HG03097 (cell line): ENCODE data around the gene DES.
"Not testable (repeated sequence)": the region's sequence is repeated elsewhere in the genome, so short reads cannot be mapped to it uniquely, and the experiment has no call there.

Source experiments
- ATAC-seq: cut with Tn5 transposase; IDR thresholded peaks from one replicate; pipeline ENCODE4 v1.9.1; 2021; ENCODE audit not compliant: unreplicated experiment, low FRiP score

Gene DES

DNA sequence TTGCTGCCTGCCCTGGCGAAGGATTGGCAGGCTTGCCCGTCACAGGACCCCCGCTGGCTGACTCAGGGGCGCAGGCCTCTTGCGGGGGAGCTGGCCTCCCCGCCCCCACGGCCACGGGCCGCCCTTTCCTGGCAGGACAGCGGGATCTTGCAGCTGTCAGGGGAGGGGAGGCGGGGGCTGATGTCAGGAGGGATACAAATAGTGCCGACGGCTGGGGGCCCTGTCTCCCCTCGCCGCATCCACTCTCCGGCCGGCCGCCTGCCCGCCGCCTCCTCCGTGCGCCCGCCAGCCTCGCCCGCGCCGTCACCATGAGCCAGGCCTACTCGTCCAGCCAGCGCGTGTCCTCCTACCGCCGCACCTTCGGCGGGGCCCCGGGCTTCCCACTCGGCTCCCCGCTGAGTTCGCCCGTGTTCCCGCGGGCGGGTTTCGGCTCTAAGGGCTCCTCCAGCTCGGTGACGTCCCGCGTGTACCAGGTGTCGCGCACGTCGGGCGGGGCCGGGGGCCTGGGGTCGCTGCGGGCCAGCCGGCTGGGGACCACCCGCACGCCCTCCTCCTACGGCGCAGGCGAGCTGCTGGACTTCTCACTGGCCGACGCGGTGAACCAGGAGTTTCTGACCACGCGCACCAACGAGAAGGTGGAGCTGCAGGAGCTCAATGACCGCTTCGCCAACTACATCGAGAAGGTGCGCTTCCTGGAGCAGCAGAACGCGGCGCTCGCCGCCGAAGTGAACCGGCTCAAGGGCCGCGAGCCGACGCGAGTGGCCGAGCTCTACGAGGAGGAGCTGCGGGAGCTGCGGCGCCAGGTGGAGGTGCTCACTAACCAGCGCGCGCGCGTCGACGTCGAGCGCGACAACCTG lies at the start of gene DES:
Gene DES (plus strand): TSS at position 223 of the 857 bp plus-strand sequence. CDS start 86 bp downstream, at position 309.
- no peak for ATAC-seq

DNA sequence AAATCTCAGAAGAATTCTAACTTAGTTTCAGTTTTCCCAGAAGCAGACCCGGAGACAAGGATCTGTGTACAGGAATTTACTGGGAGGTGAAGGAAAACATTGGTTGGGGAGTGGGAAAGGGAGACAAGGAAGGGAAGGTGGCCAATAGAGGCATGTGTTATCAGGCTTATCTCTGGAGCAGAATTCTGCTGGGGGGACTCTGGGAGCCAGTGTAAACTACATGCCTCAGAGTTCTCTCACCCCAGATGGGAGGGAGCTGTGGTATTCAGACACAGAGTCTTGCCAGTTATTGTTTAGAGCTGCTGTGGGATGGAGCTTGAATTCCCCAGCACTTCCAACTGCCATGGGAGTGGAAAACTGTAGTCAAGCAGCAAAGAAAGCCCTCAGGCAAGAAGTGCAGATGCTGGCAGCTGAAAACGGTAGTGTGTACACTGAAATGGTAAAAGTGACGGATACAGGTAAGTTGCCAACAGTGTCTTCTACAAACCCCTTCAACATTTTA lies 49.4 kb upstream of the DES start:
- ATAC-seq: no peak

DNA sequence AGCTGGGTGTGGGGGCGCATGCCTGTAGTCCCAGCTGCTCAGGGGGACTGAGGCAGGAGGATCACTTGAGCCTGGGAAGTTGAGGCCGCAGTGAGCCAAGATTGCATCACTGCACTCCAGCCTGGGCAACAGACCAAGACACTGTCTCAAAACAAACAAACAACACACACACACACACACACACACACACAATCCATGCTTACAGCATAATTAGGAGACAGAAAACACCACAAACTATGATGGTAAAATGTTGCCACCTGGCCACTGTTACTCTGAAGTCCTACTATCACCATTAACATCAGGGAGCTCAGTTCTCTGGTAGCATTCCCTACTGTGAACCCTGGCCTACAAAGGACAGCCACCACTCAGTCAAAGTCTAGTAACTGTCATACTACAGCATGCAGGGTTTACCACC lies 48.7 kb upstream of the DES start:
- ATAC-seq: no peak

DNA sequence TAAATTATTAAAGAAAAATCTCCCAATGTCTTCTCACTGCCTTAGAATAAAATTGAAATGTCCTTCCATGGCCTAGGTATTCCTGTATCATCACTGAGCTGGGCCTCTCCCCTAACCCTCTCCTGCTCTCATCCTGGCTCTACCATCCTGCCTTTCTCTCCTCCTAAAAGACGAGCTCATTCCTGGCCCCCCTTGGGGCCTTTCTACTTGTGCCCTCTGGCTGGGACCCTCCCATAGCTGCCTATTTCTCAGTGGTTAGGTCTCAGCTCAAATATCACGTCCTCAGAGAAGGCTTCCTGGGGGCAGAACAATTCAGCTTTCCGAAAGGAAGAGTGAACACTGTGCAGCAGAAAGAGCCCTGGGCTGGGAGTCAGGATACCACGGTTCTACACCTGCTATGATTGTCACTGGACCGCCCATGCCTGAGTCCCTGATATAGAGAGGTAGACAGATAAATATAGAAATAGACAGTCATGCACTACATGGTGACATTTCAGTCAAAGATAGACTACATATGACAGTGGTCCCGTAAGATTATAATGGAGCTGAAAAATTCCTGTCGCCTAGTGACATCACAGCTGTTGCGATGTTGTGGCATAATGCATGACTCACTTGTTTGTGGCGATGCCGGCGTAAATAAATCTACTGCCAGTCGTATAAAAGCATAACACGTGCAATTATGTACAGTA lies 39.9 kb upstream of the DES start:
- ATAC-seq: no peak

DNA sequence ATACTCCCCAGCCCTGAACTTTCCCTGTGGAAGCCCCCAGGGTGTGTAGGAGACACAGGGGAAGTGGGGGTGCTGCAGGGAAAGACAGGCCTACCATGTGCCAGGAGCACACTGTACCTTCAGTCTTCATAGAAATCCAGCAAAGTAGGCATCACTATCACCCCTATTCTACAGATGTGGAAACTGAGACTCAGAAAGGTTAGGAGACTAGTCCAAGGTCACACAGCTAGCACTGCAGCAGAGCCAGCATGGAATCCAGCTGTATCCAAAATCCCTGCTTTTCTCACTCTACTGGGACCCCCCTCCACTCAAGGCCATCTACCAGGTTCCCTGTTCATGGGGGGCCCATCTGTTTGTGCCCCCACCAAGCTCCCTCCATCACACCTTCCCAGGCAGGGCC lies 37.3 kb upstream of the DES start:
- no peak for ATAC-seq

DNA sequence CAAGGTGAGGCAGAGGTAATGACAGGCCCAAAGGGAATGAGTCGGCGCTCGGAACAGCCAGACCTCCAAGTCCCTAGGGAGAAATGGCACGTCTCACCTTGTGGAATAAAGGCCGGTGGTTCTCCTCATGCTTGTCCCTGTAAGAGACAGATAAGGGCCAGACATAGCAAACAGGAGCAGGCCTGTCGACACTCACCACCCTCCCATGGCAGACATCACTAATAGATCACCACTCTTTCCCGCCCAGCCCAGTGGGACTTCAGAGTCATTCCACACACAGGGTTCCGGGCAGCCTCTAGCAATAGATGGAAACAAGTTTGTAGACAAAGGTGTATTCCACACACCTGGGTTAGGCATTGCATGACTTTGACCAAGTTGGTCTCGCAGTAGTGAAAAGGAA lies 36.7 kb upstream of the DES start:
- ATAC-seq: no peak

DNA sequence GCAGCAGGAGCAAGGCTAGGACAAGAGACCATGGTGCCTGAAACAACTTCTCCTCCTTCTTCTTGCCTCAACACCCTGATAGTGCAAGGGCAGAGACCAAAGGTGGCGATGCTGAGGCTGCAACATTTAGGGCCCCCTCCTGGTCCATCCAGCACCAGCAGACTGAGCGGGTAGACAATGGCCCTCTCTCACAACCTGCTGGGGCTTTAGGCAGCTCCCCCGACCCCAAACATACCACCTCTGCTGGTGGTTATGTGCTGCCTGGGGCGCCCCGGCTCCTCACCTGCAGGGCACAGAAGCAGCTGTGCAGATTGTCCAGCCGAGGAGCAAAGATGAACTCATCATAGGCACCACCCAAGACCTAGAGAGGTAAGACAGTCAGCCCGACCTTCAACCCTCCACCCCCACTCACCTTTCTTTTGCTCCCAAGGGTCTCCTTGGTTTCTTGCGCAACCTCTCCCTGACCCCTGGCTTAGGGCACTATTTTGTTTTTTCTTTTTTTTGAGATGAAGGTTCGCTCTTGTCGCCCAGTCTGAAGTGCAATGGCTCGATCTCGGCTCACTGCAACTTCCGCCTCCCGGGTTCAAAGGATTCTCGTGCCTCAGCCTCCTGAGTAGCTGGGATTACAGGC lies 34.0 kb upstream of the DES start:
- no peak for ATAC-seq

DNA sequence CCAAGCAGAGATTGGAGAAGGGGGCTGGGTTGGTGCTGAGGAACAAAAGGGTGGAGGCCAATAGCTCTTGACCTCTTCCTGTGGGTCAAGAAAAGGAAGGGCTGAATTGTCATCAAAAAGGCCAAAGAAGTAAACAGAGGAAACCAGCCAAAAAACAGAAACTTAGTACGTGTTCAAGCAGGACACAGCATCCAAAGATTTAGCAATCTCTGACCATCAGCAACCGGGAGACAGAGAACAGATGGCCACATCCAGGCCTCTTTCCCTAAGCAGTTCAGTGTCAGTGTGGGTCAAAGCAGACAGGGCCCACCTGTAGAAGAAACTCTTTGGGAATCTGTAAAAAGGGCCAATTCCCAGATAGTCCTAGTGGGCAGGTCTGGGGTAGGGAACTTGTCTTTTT lies 33.3 kb upstream of the DES start:
- ATAC-seq: no peak

DNA sequence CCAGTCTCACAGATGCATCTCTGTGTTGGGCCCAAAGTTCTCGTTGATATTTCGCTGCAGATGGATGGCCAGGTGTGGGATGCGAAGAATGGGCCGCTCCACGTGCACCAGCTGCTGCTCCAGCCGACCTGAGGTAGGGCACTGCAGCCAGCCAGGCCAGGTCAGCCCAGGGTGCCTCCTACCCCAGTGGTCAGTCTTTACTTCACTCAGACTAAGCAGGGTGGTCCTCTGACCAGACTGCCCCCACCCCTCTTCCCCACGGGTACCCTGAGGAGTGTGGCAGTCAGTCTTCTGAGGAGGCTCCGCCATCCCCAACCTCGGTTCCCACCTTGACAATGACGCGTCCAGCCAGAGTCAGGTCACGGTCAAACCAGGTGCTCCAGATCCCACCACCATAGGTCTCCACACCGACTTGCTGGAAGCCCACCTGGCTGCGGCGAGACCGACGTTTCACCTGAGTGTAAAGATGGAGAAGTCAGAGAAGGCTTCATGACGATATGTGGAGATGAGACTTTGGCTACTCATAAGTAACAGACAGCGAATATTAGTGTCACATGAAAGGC lies 32.1 kb upstream of the DES start:
- ATAC-seq: no peak

DNA sequence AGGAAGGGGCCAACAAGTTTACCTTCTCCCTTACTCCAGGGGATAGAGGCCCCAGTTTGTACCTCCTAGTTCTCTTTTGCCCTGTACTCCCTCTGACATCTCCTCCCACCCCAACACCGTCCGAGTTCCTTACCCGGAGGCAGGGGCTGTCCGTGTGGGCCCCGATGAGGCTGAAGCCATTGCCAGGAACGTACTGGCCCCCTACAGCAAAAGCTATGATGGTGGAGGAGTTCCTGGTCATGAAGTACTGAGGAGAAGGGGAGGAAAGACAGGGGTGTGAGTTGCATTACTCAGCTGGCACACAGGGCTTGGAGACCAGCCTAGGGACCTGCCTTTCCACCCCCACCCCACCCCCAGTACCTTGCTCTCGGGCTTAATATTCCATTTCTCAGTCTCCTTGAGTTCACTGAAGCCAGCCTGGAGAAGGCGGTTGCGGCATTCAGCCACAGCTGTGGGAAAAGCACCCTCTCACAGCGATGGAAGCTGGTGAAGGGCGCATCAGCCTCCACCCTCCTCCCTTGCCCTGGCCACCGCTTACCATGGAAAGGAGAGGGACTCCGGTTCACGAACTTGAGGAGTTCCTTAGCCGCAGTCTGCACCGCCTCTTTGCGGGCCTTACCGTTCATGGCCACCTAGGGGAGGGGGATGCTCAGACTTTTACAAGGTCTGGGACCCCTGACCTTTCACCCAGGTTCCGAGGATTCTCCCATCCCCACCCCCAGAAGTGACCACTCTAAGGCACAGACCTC lies 31.5 kb upstream of the DES start:
- ATAC-seq: no peak

DNA sequence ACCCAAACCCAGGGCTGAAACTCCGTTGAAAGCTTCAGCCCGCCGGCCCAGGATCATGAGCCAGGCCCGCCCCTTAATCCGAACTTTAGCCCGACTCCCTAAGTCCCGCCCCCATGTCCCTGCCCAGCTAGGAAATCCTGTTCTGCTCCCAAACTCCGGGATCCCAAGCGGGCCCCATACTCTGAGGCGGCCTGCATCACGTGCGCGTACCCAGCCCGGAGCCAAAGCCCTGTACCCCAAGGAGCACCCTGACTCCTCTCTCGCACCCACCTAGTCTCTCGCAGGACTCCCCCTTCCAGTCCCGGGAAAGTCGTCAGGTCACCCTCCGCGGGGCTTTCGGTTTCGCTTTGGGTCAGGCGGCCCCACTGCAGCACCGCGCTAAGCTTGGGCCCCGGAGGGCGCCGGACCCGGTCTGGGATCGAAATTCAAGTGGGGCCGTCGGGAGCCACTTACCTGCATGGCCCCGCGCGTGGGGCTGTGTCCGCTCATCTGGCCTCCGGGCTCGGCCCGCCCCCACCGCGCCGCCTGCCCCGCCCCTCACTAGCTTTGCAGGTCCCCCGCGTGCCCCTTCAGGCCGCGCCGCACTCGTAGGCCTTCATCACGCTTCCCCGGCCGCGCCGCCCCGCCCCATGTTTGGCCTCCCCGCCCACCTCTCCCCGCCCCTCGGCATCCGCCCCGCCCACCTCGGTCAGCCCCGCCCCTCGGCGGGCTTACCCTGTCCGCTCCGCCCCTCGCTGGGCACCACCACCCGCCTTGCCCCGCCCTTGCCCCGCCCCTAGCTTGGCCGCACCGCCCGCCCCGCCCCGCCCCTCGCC lies 30.7 kb upstream of the DES start, which contains the start of gene DNPEP:
Gene DNPEP (minus strand): TSS at position 607 of the 815 bp plus-strand sequence. CDS start 118 bp downstream, at position 489.
- peak; percentile 51 for ATAC-seq

DNA sequence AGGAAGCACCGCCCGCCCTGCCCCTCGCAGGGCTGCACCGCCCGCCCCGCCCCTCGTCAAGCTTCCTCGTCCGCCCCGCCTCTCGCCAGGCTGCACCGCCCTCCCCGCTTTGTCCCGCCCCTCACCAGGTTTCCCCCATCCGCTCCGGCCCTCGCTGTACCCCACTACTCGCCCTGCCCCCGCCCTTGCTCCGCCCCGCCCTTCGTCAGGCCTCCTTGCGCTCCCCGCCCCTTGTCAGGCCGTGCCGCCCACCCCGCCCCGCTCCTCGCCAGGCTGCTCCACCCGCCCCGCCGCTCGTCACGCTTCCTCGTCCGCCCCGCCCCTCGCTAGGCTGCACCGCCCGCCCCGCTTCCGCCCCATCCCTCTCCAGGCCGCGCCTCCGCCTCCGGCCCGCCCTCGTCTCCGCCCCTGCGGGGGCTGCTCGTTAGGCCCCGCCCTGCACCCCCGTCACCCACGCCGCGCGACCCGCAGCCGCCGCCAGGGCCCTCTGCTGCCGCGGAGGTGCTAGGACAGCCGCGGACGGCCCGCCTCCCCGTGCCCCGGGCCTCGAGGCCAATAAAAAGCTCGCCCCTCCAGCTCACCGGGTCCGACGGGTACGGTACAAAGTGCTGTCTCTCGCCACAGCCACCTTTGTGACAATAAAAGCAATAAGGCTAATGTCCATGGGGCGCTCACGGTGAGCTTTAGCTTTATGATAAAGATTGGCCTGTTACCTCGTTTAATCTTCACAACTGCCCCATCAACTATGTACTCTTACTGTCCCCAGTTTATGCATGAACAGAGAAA lies 29.9 kb upstream of the DES start:
- peak; percentile 78 for ATAC-seq

DNA sequence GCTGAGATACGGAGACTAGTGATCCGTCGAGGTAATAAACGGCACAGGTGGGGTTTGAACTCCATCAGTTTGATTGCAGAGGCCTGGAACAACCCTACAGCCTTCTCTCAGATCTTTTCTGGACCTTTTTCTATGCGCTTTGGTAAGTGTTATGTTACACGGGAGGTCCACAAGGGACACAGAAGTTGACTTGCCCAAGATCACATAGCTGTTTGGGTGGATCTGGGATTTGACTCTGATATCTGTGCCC lies 29.3 kb upstream of the DES start:
- ATAC-seq: no peak

DNA sequence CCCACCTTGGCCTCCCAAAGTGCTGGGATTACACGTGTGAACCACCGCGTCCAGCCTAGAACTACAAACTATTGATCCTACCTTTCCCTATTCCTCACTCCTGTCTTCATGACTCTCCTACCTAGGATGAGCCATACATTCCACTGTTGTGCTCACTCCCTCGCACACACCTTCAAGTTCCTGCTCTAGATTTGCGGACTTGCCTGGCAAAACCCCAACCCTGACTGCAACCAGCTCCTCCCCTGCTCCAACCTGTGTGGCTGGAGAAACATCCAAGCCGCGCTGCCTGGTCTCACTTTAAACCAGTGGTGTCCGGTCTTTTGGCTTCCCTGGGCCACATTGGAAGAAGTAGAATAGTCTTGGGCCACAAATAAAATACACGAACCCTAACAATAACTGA lies 25.4 kb upstream of the DES start:
- ATAC-seq: no peak

DNA sequence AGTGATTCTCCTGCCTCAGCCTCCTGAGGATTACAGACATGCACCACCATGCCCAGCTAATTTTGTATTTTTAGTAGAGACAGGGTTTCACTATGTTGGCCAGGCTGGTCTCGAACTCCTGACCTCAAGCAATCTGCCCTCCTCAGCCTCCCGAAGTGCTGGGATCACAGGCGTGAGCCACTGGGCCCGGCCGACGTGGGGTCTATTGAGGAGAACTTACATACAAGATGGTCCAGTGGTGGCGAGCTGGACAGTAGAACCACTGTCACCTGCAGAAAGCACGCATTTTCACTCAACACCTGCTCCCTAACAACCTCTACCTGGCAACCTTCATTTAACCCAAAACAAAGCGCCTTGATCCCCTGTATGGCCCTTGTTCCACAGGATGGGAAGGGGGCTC lies 23.1 kb upstream of the DES start:
- ATAC-seq: not testable (repeated sequence)

DNA sequence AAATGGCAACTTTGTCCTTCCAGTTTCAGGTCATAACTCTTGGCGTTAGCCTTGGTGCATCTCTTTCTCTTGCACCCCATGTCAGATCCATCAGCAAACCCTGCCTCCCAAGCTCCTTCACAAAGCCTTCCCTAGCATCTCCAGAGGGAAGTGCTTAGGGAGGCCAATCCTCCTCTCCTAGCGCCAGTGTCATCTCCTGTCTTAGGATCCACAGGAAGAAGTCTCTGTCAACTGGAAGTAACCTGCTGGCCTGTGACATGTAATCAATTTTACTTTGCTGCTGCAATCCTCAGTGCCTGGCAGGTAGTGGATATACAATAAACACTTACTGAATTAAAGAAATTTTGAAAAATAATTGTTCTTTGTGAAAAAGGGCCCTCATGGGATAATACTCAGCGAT lies 22.6 kb upstream of the DES start:
- no peak for ATAC-seq

DNA sequence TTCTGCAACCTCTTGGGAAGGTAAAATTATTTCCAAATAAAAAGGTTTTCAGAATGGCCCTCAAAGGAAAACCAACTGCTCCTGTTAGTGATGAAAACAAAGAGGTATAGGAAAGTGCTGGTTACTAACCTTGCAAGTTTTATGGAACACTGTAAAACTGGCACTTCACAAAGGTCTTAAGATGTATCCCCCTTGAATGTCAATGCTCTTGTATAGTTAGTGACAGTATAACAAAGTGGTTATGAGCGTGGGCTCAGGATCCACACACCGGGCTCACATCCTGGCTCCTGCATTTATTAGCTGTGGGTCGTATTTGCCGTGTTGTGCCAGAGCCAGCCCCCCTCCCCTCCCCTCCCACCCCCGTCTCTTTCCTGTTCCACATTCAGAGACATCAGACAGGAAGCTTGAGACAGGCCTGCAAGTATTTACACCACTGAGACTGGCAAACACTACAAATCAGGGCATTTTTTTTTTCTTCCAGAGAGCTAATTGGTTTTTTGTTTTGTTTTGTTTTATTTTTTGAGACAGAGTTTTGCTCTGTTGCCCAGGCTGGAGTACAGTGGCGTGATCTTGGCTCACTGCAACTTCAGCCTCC lies 21.2 kb upstream of the DES start:
- no peak for ATAC-seq

DNA sequence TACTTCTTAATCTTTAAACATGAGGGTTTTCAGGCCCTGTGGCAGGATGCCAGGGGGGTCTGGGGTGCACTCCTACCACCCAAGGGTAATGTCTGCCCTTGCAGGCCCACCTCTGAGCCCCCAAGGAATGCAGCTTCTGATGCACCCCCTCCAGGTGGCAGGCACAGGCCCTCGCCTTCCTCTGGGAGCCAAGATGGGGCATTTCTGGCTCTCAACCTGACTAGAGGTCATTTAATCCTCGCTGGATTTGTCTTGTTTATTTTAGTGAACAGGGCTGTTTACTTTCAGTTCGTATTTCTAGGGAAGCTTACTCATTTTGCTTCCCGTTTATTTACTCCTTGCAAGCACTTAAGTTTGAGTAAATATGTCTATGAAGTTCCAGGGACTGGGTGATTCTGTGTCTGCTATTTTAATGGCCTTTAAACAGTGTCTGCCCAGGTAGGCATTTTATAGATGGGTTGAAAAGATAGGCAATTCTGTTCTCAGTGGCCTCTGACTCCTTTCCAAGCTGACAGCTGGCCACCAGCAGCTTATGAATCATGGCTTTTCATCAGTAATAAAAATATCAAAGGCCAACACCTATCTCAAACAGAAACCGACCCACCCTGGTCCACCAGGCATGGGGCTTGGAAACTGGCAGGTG lies 19.3 kb upstream of the DES start:
- ATAC-seq: no peak
